ENCODE data around the gene GRM1. TPM values are rescaled to one million over a fixed set of nuclear protein-coding genes. Genes with fewer than 3 reads are reported as not detected.
A peak's percentile ranks its signal among the peaks of the same experiment; 100 is the strongest.

The GRM1 gene
- total RNA-seq, 1 donor from 2014 or later: 14.3 TPM

GRCh38 chr6:146433881-146434731 is 405.2 kb downstream of the GRM1 start:
- DNase-seq (ENCODE audit: low spot score in 2 of 2) (peak in 1 of 2 donors; percentile 13), FAIRE-seq (no peak)

- DNase-seq (ENCODE audit: low spot score in 2 of 2) (no peak), FAIRE-seq (no peak)
Measured at GRCh38 chr6:146434732-146435390, 406.0 kb downstream of the GRM1 start.

- DNase-seq (ENCODE audit: low spot score in 2 of 2): no peak
Measured at GRCh38 chr6:146441907-146442306, 413.0 kb downstream of the GRM1 start.

GRCh38 chr6:146444189-146444588 is 415.3 kb downstream of the GRM1 start:
- no peak for FAIRE-seq

More at GRCh38 chr6:146441907-146442306, 413.0 kb downstream of the GRM1 start:
- FAIRE-seq: no peak

GRCh38 chr6:146445233-146445632 is 416.4 kb downstream of the GRM1 start:
- no peak for FAIRE-seq
- no peak for DNase-seq (ENCODE audit: low spot score in 2 of 2)

More at GRCh38 chr6:146444189-146444588, 415.3 kb downstream of the GRM1 start:
- no peak for DNase-seq (ENCODE audit: low spot score in 2 of 2)

- no peak for FAIRE-seq
- DNase-seq (ENCODE audit: low spot score in 2 of 2): no peak
Measured at GRCh38 chr6:146456886-146457285, 428.0 kb downstream of the GRM1 start.

- DNase-seq (ENCODE audit: low spot score in 2 of 2): no peak
- FAIRE-seq: no peak
Measured at GRCh38 chr6:146460941-146461340, 432.1 kb downstream of the GRM1 start.

- no peak for DNase-seq (ENCODE audit: low spot score in 2 of 2)
- no peak for FAIRE-seq
Measured at GRCh38 chr6:146470091-146470770, 441.4 kb downstream of the GRM1 start.

GRCh38 chr6:146472918-146473317 is 444.1 kb downstream of the GRM1 start:
- FAIRE-seq: no peak
- no peak for DNase-seq (ENCODE audit: low spot score in 2 of 2)

GRCh38 chr6:146481527-146481926 is 452.7 kb downstream of the GRM1 start:
- no peak for DNase-seq (ENCODE audit: low spot score in 2 of 2)
- FAIRE-seq: no peak

- DNase-seq (ENCODE audit: low spot score in 2 of 2) (no peak), FAIRE-seq (no peak)
Measured at GRCh38 chr6:146484411-146484810, 455.5 kb downstream of the GRM1 start.

Small RNA genes within 50 kb of the gene (small RNA-seq; reads per million reads assigned to genes)
- gene RNA5SP222: not detected

Other genes with a start within 250 kb of the GRM1 start
- gene FBXO30, start 214.3 kb upstream of the GRM1 start, total RNA-seq: 92.9 TPM
- gene SHPRH, start 64.7 kb upstream of the GRM1 start, total RNA-seq: 95.0 TPM

Data from frontal cortex (tissue), 4 donors.